Right atrium auricular region (tissue), 2 donors: ENCODE results near the gene KCNK15. TPM values are rescaled to one million over a fixed set of nuclear protein-coding genes. Genes with fewer than 3 reads are reported as not detected.

Experiments
- DNase-seq: peaks from one replicate; pipeline ENCODE4 v3.0.0-alpha.2; 2019; ENCODE audit warnings: low spot score
- H3K27ac ChIP-seq, 2 donors: fragments of 200-600 bp; sonication (generic); 1 replicate in 1 of 2; 2 replicates in 1 of 2; pipeline ENCODE4 v1.5.1; 2016 to 2019
- H3K27me3 ChIP-seq, 2 donors: fragments of 200-600 bp; sonication (generic); one replicate each; pipeline versions ENCODE4 v1.5.1 to v1.6.0; 2017 to 2019
- H3K36me3 ChIP-seq: fragments of 200-600 bp; sonication (generic); one replicate; pipeline ENCODE4 v1.5.1; 2016
- H3K4me1 ChIP-seq, 2 donors: fragments of 200-600 bp; sonication (generic); one replicate each; pipeline versions ENCODE4 v1.5.1 to v1.6.0; 2017 to 2019
- H3K4me3 ChIP-seq, 2 donors: fragments of 200-600 bp; sonication (generic); 1 replicate in 1 of 2; 2 replicates in 1 of 2; pipeline ENCODE4 v1.5.1; 2017 to 2019; ENCODE audit warnings: mild to moderate bottlenecking in 1 of 2, moderate library complexity in 1 of 2
- H3K9me3 ChIP-seq, 2 donors: fragments of 200-600 bp; sonication (generic); one replicate each; pipeline ENCODE4 v1.5.1; 2019
- total RNA-seq, 2 donors: library from RNA; depleted of rRNA; stranded (reverse); fragments of >200 nt; gene quantifications; one replicate each; pipeline ENCODE4 v1.1.0, GENCODE V29; 2016
- TF ChIP-seq, protein P1 (sequence below), 2 donors: fragments of 200-600 bp; sonication (generic); IDR thresholded peaks; one replicate each; pipeline ENCODE4 v1.5.1; 2019; ENCODE audit warnings: antibody characterized with exemption in 2 of 2

Gene KCNK15
- total RNA-seq, 2 donors from 2014 or later: 1.4 to 3.7 TPM

DNA sequence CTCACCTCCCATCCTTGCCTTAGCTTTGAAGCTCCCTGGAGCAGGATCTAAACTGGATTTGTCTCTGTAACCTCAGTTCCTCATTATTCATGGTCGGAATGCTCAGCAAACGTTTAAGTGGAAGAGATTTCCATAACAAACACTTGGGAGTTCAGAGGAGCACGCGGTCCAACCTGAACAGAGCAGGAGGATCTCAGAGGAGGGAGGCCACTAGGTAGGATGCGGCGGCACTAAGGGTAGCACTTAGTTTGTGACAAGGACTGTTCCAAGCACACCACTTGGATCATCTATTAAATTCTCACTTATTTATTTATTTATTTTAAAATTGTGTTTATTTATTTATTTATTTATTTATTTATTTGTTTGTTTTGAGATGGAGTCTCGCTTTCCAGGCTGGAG lies 43.8 kb upstream of the KCNK15 start:
- TF ChIP-seq, protein P1, sequence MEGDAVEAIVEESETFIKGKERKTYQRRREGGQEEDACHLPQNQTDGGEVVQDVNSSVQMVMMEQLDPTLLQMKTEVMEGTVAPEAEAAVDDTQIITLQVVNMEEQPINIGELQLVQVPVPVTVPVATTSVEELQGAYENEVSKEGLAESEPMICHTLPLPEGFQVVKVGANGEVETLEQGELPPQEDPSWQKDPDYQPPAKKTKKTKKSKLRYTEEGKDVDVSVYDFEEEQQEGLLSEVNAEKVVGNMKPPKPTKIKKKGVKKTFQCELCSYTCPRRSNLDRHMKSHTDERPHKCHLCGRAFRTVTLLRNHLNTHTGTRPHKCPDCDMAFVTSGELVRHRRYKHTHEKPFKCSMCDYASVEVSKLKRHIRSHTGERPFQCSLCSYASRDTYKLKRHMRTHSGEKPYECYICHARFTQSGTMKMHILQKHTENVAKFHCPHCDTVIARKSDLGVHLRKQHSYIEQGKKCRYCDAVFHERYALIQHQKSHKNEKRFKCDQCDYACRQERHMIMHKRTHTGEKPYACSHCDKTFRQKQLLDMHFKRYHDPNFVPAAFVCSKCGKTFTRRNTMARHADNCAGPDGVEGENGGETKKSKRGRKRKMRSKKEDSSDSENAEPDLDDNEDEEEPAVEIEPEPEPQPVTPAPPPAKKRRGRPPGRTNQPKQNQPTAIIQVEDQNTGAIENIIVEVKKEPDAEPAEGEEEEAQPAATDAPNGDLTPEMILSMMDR (IDR thresholded peaks at IDR 0.05): no peak
- Histone ChIP-seq H3K4me3 (no peak overlapping the region), H3K27me3 (no peaks in the 10 kb centered on the region), H3K4me1 (peaks cover 0 to 50% of the 10 kb centered on the region in 2 donors), H3K9me3 (no peaks in the 10 kb centered on the region), H3K36me3 (no peaks in the 10 kb centered on the region), H3K27ac (peak overlapping the region; percentile 81 to 83)
- no peak for DNase-seq

DNA sequence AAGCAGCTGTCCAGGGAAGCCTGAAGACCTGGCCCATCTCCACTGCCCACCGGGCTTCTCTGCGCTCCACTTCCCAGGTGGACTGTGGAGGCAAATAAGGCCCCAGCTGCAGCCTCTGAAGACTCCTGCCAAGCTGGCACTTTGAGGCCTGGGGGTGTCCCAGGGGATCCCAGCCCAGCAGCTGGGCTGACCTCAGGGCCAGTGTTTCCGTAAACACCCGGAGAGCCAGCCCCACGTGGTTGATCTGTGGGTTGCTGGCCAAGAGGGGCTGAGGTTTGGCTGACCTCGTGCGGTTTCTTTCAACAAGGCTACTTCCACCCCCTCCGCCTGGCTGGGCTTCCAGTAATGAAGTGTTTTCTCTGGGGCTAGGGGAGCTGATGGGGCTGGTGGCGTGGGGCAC lies 42.9 kb upstream of the KCNK15 start:
- Histone ChIP-seq H3K27ac (peak overlapping the region; percentile 81 to 83), H3K27me3 (no peaks in the 10 kb centered on the region), H3K4me3 (no peak overlapping the region), H3K4me1 (peaks cover 0 to 52% of the 10 kb centered on the region in 2 donors), H3K36me3 (no peaks in the 10 kb centered on the region), H3K9me3 (no peaks in the 10 kb centered on the region)
- TF ChIP-seq, protein P1 (IDR thresholded peaks at IDR 0.05): no peak
- peak; percentile 94 for DNase-seq

DNA sequence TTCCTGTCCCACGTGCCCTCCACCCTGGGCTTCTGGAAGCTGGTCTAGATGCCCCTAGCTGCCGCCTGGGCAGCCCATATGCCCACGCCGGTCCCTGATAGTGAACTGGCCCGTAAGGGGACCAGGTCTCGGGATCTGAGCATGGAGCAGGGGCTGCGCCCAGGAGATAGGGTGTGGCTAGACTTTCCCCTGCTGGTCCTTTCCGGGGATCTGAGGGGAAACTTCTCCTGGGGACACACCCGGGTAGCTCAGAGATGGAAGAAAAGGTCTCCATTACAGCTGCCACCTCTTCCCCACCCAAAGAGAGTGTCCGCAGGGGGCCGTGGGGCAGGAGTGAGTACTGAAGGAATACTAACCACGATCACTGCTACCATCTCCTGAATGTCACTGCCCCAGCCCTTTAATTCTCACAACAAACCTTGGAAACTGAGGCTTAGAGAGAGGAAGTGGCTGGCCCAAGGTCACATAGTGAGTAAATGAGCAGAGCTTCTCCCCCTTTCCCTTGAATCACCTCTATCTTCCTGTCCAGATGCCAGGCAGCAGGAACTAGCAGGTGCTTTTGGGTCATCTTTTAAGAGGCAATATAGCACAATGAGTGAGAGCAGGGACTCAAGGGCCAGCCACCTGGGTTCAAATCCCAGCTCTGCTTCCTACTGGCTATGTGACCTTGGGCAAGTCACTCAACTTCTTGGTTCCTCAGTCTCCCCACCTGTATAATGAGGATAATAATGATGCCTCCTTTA lies 42.3 kb upstream of the KCNK15 start:
- Histone ChIP-seq H3K36me3 (no peaks in the 10 kb centered on the region), H3K9me3 (no peaks in the 10 kb centered on the region), H3K4me3 (no peak overlapping the region), H3K4me1 (peaks cover 0 to 52% of the 10 kb centered on the region in 2 donors), H3K27me3 (no peaks in the 10 kb centered on the region), H3K27ac (peak overlapping the region; percentile 81 to 83)
- no peak for DNase-seq
- TF ChIP-seq, protein P1 (IDR thresholded peaks at IDR 0.05): peak in 1 of 2 donors; percentile 35

DNA sequence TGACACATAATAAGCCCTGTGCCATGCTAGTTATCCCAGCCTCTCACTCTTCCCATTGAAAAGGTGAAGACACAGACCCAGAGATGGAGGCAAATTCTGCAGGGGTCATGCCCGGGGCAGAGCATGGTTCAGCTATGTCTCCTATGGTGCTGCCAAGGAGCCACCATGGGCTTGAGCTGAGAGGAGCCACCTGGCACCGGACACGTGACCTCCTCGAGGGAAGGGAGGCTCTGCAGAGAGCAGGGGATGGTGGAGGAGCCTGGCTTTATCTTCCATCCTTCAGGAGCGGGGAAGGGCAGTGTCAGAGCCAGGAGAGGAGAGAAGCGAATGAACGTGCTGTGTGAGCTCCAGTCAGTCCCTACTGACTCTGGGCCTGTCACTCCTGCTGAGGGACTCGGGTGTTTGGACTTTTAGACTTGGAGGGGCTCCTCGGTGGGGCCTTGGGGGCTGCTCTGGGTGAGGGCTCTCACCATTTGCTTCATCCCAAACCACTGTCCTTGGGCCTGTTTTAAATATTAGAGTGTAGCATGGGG lies 41.6 kb upstream of the KCNK15 start:
- Histone ChIP-seq H3K27ac (peak overlapping the region; percentile 81 to 83), H3K27me3 (no peaks in the 10 kb centered on the region), H3K36me3 (no peaks in the 10 kb centered on the region), H3K4me3 (no peak overlapping the region), H3K4me1 (peaks cover 0 to 52% of the 10 kb centered on the region in 2 donors), H3K9me3 (no peaks in the 10 kb centered on the region)
- no peak for DNase-seq
- TF ChIP-seq, protein P1 (IDR thresholded peaks at IDR 0.05): no peak

DNA sequence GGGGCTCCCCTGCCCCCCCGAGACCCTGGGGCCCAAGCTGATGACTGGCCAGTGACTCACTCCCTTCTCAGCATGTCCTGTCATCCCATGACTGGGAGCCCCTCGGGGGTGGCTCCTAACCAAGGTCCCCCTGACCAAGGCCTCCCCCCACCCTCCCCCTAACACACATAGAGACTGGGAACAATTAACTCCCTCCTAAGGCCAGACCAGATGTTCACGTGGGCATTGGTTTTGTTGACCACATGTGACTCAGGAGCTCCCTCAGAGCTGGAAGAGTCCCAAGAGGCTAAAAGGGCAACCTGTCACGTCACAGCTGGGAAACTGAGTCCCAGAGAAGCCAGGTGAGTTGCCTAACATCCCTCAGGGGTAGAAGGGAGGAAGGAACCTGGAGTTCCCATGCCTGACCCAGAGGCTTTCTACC lies 41.1 kb upstream of the KCNK15 start:
- TF ChIP-seq, protein P1 (IDR thresholded peaks at IDR 0.05): no peak
- no peak for DNase-seq
- Histone ChIP-seq H3K27ac (peak overlapping the region; percentile 81 to 83), H3K4me1 (peaks cover 0 to 52% of the 10 kb centered on the region in 2 donors), H3K9me3 (no peaks in the 10 kb centered on the region), H3K4me3 (no peak overlapping the region), H3K36me3 (no peaks in the 10 kb centered on the region), H3K27me3 (no peaks in the 10 kb centered on the region)
